Osteocyte (in vitro differentiated cells): ENCODE results near the gene C4orf54. TPM values are rescaled to one million over a fixed set of nuclear protein-coding genes. Genes with fewer than 3 reads are reported as not detected.

Experiments
- DNase-seq: peaks from one replicate; pipeline ENCODE4 v3.0.0; 2021; ENCODE audit warnings: mixed read lengths; ENCODE audit not compliant: unreplicated experiment; ENCODE audit errors: extremely low spot score
- H3K27ac Mint-ChIP-seq: one replicate; pipeline ENCODE4 v1.8.0; 2021; ENCODE audit warnings: mild to moderate bottlenecking, mixed read lengths; ENCODE audit not compliant: unreplicated experiment
- H3K27me3 Mint-ChIP-seq: one replicate; pipeline ENCODE4 v1.8.0; 2021; ENCODE audit warnings: mixed read lengths; ENCODE audit not compliant: unreplicated experiment
- H3K36me3 Mint-ChIP-seq: one replicate; pipeline ENCODE4 v1.8.0; 2021; ENCODE audit warnings: mixed read lengths; ENCODE audit not compliant: unreplicated experiment
- H3K4me1 Mint-ChIP-seq: one replicate; pipeline ENCODE4 v1.8.0; 2021; ENCODE audit warnings: mixed read lengths; ENCODE audit not compliant: unreplicated experiment
- H3K4me3 Mint-ChIP-seq: one replicate; pipeline ENCODE4 v1.8.0; 2021; ENCODE audit warnings: mild to moderate bottlenecking, moderate library complexity, mixed read lengths; ENCODE audit not compliant: unreplicated experiment
- H3K9me3 Mint-ChIP-seq: one replicate; pipeline ENCODE4 v1.8.0; 2021; ENCODE audit warnings: mixed read lengths; ENCODE audit not compliant: unreplicated experiment
- total RNA-seq: library from RNA; stranded (reverse); gene quantifications from 2 replicates; pipeline ENCODE4 v1.2.1, GENCODE V29; 2021
- TF ChIP-seq, protein P1 (sequence below): fragments of 200-600 bp; sonication (generic); IDR thresholded peaks from 2 replicates; pipeline ENCODE4 v1.5.0; 2021; ENCODE audit warnings: antibody characterized with exemption, mild to moderate bottlenecking, moderate library complexity

The C4orf54 gene
- total RNA-seq, 1 donor from 2014 or later: not detected

- no peak overlapping the region for H3K4me3 Mint-ChIP-seq
- TF ChIP-seq, protein P1, sequence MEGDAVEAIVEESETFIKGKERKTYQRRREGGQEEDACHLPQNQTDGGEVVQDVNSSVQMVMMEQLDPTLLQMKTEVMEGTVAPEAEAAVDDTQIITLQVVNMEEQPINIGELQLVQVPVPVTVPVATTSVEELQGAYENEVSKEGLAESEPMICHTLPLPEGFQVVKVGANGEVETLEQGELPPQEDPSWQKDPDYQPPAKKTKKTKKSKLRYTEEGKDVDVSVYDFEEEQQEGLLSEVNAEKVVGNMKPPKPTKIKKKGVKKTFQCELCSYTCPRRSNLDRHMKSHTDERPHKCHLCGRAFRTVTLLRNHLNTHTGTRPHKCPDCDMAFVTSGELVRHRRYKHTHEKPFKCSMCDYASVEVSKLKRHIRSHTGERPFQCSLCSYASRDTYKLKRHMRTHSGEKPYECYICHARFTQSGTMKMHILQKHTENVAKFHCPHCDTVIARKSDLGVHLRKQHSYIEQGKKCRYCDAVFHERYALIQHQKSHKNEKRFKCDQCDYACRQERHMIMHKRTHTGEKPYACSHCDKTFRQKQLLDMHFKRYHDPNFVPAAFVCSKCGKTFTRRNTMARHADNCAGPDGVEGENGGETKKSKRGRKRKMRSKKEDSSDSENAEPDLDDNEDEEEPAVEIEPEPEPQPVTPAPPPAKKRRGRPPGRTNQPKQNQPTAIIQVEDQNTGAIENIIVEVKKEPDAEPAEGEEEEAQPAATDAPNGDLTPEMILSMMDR: no peak
- no peak overlapping the region for H3K27ac Mint-ChIP-seq
- no peaks in the 10 kb centered on the region for H3K36me3 Mint-ChIP-seq
- no peaks in the 10 kb centered on the region for H3K4me1 Mint-ChIP-seq
- H3K9me3 Mint-ChIP-seq: no peaks in the 10 kb centered on the region
- DNase-seq: no peak
- peaks cover 4% of the 10 kb centered on the region for H3K27me3 Mint-ChIP-seq
Measured at GRCh38 chr4:99630857-99631360, 26.7 kb downstream of the C4orf54 start.

- DNase-seq: no peak
- no peak overlapping the region for H3K4me3 Mint-ChIP-seq
Measured at GRCh38 chr4:99629962-99630554, 27.6 kb downstream of the C4orf54 start.

DNA sequence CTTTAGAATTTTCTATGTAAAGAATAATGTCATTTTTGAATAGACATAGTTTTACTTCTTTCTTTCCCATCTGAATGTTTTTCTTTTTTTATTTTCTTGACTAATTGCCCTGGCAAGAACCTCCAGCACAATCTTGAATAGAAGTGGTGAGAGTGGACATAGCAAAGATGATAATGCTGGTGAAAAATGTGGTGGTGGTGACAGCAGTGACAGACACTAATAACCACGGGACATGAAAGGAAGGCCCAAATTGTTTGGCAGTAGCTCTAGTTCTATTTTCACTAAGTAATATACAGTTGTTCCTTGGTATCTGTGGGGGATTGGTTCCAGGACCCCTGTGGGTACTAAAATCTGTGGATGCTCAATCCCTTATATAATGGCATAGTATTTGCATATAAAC is 29.6 kb downstream of the C4orf54 start:
- H3K27me3 Mint-ChIP-seq: peaks cover 3% of the 10 kb centered on the region
- H3K27ac Mint-ChIP-seq: no peak overlapping the region
- no peak for DNase-seq
- TF ChIP-seq, protein P1: no peak
- H3K4me1 Mint-ChIP-seq: no peaks in the 10 kb centered on the region
- H3K9me3 Mint-ChIP-seq: no peaks in the 10 kb centered on the region
- no peak overlapping the region for H3K4me3 Mint-ChIP-seq
- no peaks in the 10 kb centered on the region for H3K36me3 Mint-ChIP-seq

More at GRCh38 chr4:99629962-99630554, 27.6 kb downstream of the C4orf54 start:
- Mint-ChIP-seq H3K4me1 (no peaks in the 10 kb centered on the region), H3K27ac (no peak overlapping the region), H3K36me3 (no peaks in the 10 kb centered on the region), H3K27me3 (peaks cover 4% of the 10 kb centered on the region), H3K9me3 (no peaks in the 10 kb centered on the region)
- TF ChIP-seq, protein P1: no peak

- no peaks in the 10 kb centered on the region for H3K36me3 Mint-ChIP-seq
- peaks cover 11% of the 10 kb centered on the region for H3K27me3 Mint-ChIP-seq
- no peak overlapping the region for H3K27ac Mint-ChIP-seq
- H3K9me3 Mint-ChIP-seq: no peaks in the 10 kb centered on the region
- TF ChIP-seq, protein P1: no peak
- no peak overlapping the region for H3K4me3 Mint-ChIP-seq
- no peak for DNase-seq
- H3K4me1 Mint-ChIP-seq: no peaks in the 10 kb centered on the region
Measured at GRCh38 chr4:99625369-99625768, 32.3 kb downstream of the C4orf54 start.

GRCh38 chr4:99624141-99624719 is 33.4 kb downstream of the C4orf54 start:
- no peak overlapping the region for H3K4me3 Mint-ChIP-seq
- no peak for DNase-seq
- TF ChIP-seq, protein P1: no peak
- H3K4me1 Mint-ChIP-seq: no peaks in the 10 kb centered on the region
- H3K9me3 Mint-ChIP-seq: no peaks in the 10 kb centered on the region
- H3K27me3 Mint-ChIP-seq: peaks cover 11% of the 10 kb centered on the region
- no peaks in the 10 kb centered on the region for H3K36me3 Mint-ChIP-seq
- H3K27ac Mint-ChIP-seq: no peak overlapping the region
